Activated gamma-delta T cell (primary cell): ENCODE measurements around the gene TMC1.
"Not testable (repeated sequence)": the region's sequence is repeated elsewhere in the genome, so short reads cannot be mapped to it uniquely, and the experiment has no call there.

Source experiments
- DNase-seq: peaks from one replicate; lab custom pipeline; 2025; lab: John Stamatoyannopoulos, UW
- total RNA-seq, 2 donors: gene quantifications; one replicate each; lab custom pipeline; 2026; lab: John Stamatoyannopoulos, UW

The TMC1 gene
- 0.22 to 0.26 reads per million in 2 donors for total RNA-seq

- not testable (repeated sequence) for DNase-seq
These were observed at the start of gene TMC1 for GRCh38 chr9:72521416-72521815. Gene TMC1 (plus strand): TSS chr9:72521608. CDS start chr9:72648649, 127,041 bp downstream.

- no peak for DNase-seq
These were observed 47.7 kb upstream of the TMC1 start for GRCh38 chr9:72473474-72474261.

GRCh38 chr9:72474676-72475075, 46.7 kb upstream of the TMC1 start:
- no peak for DNase-seq

- no peak for DNase-seq
These were observed 45.3 kb upstream of the TMC1 start for GRCh38 chr9:72476100-72476499.

GRCh38 chr9:72476617-72477437, 44.6 kb upstream of the TMC1 start:
- DNase-seq, result no peak

GRCh38 chr9:72477930-72478518, 43.4 kb upstream of the TMC1 start:
- DNase-seq, result no peak

GRCh38 chr9:72478966-72479365, 42.4 kb upstream of the TMC1 start:
- DNase-seq, result no peak

- DNase-seq, result not testable (repeated sequence)
These were observed 41.1 kb upstream of the TMC1 start for GRCh38 chr9:72480261-72480660.

GRCh38 chr9:72480921-72481320, 40.5 kb upstream of the TMC1 start:
- no peak for DNase-seq

- DNase-seq, result no peak
These were observed 35.4 kb upstream of the TMC1 start for GRCh38 chr9:72485821-72486593.

GRCh38 chr9:72486594-72486955, 34.8 kb upstream of the TMC1 start:
- no peak for DNase-seq

GRCh38 chr9:72487665-72488064, 33.7 kb upstream of the TMC1 start:
- not testable (repeated sequence) for DNase-seq

- no peak for DNase-seq
These were observed 31.4 kb upstream of the TMC1 start for GRCh38 chr9:72489986-72490385.

GRCh38 chr9:72491242-72491641, 30.2 kb upstream of the TMC1 start:
- no peak for DNase-seq

GRCh38 chr9:72494051-72494450, 27.4 kb upstream of the TMC1 start:
- DNase-seq, result no peak

- no peak for DNase-seq
These were observed 23.9 kb upstream of the TMC1 start for GRCh38 chr9:72497447-72498046.

GRCh38 chr9:72506615-72507014, 14.8 kb upstream of the TMC1 start:
- no peak for DNase-seq

- DNase-seq, result no peak
These were observed 12.4 kb upstream of the TMC1 start for GRCh38 chr9:72509053-72509452.

- DNase-seq, result no peak
These were observed 11.8 kb upstream of the TMC1 start for GRCh38 chr9:72509635-72510034.

GRCh38 chr9:72521011-72521410, 397 bp upstream of the TMC1 start:
- not testable (repeated sequence) for DNase-seq

GRCh38 chr9:72524820-72525540, 3.6 kb downstream of the TMC1 start:
- DNase-seq, result no peak
